ENCODE measurements around the gene CCDC178. TPM values are rescaled to one million over a fixed set of nuclear protein-coding genes. Genes with fewer than 3 reads are reported as not detected.

CCDC178 gene, protein sequence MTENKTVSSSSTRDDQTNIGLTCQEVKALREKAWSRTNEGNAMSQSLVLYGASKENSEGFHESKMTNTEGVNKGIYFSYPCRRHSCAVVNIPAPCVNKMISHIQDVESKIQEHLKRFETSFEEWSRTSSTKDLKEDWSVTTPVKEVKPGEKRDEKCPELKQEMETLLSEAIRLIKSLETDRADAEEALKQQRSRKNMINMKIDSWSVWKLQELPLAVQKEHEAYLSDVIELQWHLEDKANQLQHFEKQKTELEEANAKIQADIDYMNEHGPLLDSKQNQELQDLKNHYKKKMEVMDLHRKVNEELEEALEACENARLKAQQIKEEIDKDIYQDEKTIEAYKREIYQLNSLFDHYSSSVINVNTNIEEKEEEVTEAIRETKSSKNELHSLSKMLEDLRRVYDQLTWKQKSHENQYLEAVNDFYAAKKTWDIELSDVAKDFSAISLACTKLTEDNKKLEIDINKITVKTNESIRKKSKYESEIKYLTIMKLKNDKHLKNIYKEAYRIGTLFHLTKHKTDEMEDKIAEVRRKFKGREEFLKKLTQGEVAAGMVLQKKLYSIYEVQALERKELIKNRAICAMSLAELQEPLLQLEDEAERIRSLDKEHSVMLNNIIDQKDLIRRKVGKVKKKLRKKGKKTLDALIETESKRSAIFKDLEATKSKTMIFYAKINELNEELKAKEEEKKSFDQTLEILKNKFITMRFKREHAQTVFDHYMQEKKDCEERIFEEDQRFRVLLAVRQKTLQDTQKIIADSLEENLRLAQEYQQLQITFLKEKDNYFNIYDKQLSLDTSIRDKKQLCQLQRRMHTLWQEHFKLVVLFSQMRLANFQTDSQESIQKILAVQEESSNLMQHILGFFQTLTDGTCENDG
- not detected for total RNA-seq
- total RNA-seq: 0 reads per million in 2 donors

DNA sequence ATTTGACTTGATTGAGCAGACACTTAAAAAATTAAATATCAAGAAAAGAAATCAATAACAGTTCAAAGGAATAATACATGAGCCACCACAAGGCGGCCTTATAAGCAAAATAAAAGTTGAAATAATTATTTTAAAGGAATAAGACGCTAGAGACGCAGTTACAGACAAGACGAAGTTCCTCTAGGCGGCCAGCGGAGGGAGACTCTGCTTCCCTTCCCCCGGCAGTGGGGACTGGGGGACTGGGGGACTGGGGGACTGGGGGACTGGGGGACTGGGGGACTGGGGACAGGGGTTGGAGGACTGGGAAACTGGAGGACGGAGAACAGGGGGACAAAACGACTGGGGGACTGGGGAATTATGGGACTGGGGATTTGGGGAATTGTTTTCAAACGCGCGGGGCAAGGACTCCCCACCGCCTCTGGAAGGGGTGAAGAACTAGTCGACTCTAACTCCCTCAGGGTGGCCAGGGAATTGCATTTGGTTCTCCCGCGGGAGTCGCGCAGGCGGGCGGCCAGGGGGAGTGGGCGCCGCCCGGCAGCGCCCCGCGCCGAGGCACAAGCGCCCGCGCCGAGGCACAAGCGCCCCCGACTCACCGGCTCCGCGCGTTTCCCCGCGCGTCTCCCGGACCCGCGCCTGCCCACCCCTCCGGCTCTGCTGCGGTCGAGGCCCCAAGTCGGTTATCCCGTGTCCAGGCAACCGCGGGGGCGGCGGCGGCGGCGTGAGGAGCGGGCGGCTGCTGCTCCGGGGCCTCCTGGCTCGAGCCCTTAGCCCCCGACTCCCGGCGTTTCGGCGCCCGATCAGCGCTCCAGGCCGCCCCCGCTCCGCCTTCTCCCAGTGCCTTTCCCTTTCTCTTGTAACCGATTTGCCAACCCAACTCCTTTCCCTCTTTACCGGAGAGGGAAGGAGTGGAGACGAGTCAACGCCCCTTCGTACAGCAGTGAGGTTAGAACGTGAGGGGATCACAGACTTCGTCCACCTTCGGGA, at the start of gene CCDC178:
Gene CCDC178 (minus strand): TSS at position 662 of the 984 bp plus-strand sequence. CDS start 28,633 bp downstream, outside the sequence.
- H3K36me3 Mint-ChIP-seq (ENCODE audit: low read depth): no peaks in the 10 kb centered on the region
- H3K4me3 Mint-ChIP-seq: no peak within 1 kb of the TSS
- peaks cover 2% of the 10 kb centered on the region for H3K9me3 ChIP-seq (ENCODE audit: control insufficient read depth, low read length, poor library complexity, severe bottlenecking)
- no peak for DNase-seq
- no peak within 1 kb of the TSS for H3K27ac Mint-ChIP-seq
- ATAC-seq: no peak
- H3K27me3 Mint-ChIP-seq: peaks cover 7% of the 10 kb centered on the region
- no peaks in the 10 kb centered on the region for H3K4me1 Mint-ChIP-seq

DNA sequence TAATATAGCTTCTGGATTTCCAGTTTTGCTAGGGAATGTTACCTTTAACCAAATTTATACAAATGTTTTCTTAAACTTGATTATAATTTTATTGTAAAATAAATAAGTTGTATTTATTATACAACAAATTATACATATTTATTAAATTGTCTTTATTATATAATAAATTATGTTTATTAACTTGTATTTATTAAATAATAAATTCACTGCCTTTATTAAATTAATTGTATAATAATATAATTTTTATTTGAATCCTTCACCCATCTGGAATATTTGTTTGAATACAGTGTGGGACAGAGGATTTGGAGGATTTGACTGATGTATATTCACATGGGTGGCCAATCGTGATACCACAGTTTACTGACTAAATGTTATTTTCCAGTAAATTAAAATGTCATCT, 43.4 kb upstream of the CCDC178 start:
- H3K36me3 Mint-ChIP-seq (ENCODE audit: low read depth): no peaks in the 10 kb centered on the region
- no peak overlapping the region for H3K4me3 Mint-ChIP-seq

GRCh38 chr18:33472509-33472908, 32.0 kb upstream of the CCDC178 start:
- no peak overlapping the region for H3K4me3 Mint-ChIP-seq
- ATAC-seq: no peak
- DNase-seq: no peak
- no peaks in the 10 kb centered on the region for H3K4me1 Mint-ChIP-seq
- H3K27me3 Mint-ChIP-seq: no peaks in the 10 kb centered on the region
- H3K36me3 Mint-ChIP-seq (ENCODE audit: low read depth): no peaks in the 10 kb centered on the region
- no peaks in the 10 kb centered on the region for H3K9me3 ChIP-seq (ENCODE audit: control insufficient read depth, low read length, poor library complexity, severe bottlenecking)
- H3K27ac Mint-ChIP-seq: no peak overlapping the region

More for the DNA sequence above, 43.4 kb upstream of the CCDC178 start:
- H3K27me3 Mint-ChIP-seq: no peaks in the 10 kb centered on the region
- H3K4me1 Mint-ChIP-seq: no peaks in the 10 kb centered on the region
- DNase-seq (no peak), ATAC-seq (no peak)
- no peak overlapping the region for H3K27ac Mint-ChIP-seq
- no peaks in the 10 kb centered on the region for H3K9me3 ChIP-seq (ENCODE audit: control insufficient read depth, low read length, poor library complexity, severe bottlenecking)

- no peak for DNase-seq
- Mint-ChIP-seq H3K4me3 (no peak overlapping the region), H3K36me3 (ENCODE audit: low read depth) (no peaks in the 10 kb centered on the region), H3K27ac (no peak overlapping the region), H3K27me3 (no peaks in the 10 kb centered on the region), H3K4me1 (no peaks in the 10 kb centered on the region)
- H3K9me3 ChIP-seq (ENCODE audit: control insufficient read depth, low read length, poor library complexity, severe bottlenecking): no peaks in the 10 kb centered on the region
- no peak for ATAC-seq
Measured at GRCh38 chr18:33470216-33470615, 29.7 kb upstream of the CCDC178 start.

DNA sequence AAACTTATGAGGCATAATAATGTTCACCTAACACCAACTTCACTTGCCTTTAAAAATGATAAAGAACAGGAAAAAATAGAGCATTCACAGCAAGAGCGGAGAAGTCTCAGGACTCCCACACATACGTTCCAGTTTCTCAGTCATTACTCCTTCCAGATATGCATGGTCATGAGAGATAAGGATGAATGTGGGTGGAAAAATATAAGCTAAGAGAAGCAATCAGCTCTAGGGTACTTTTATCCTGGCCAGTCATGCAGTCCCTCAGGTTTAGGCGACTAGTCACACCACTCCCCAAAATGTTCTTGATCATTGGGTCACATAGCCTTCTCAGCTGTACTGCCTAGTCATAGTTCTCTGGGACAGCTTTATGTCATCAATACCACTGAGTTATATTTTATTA, 29.2 kb upstream of the CCDC178 start:
- H3K36me3 Mint-ChIP-seq (ENCODE audit: low read depth): no peaks in the 10 kb centered on the region
- ATAC-seq: no peak
- H3K9me3 ChIP-seq (ENCODE audit: control insufficient read depth, low read length, poor library complexity, severe bottlenecking): no peaks in the 10 kb centered on the region
- H3K27ac Mint-ChIP-seq: no peak overlapping the region
- no peak overlapping the region for H3K4me3 Mint-ChIP-seq
- H3K4me1 Mint-ChIP-seq: no peaks in the 10 kb centered on the region
- no peak for DNase-seq
- no peaks in the 10 kb centered on the region for H3K27me3 Mint-ChIP-seq

GRCh38 chr18:33467531-33467930, 27.0 kb upstream of the CCDC178 start:
- Mint-ChIP-seq H3K4me3 (no peak overlapping the region), H3K36me3 (ENCODE audit: low read depth) (no peaks in the 10 kb centered on the region), H3K4me1 (no peaks in the 10 kb centered on the region), H3K27ac (no peak overlapping the region), H3K27me3 (no peaks in the 10 kb centered on the region)
- no peaks in the 10 kb centered on the region for H3K9me3 ChIP-seq (ENCODE audit: control insufficient read depth, low read length, poor library complexity, severe bottlenecking)
- DNase-seq (no peak), ATAC-seq (no peak)

- DNase-seq (no peak), ATAC-seq (no peak)
- H3K9me3 ChIP-seq (ENCODE audit: control insufficient read depth, low read length, poor library complexity, severe bottlenecking): no peaks in the 10 kb centered on the region
- Mint-ChIP-seq H3K27me3 (no peaks in the 10 kb centered on the region), H3K4me3 (no peak overlapping the region), H3K27ac (no peak overlapping the region), H3K36me3 (ENCODE audit: low read depth) (no peaks in the 10 kb centered on the region), H3K4me1 (no peaks in the 10 kb centered on the region)
Measured at GRCh38 chr18:33466822-33467221, 26.3 kb upstream of the CCDC178 start.

GRCh38 chr18:33460681-33461080, 20.2 kb upstream of the CCDC178 start:
- no peaks in the 10 kb centered on the region for H3K9me3 ChIP-seq (ENCODE audit: control insufficient read depth, low read length, poor library complexity, severe bottlenecking)
- H3K27ac Mint-ChIP-seq: no peak overlapping the region
- no peaks in the 10 kb centered on the region for H3K27me3 Mint-ChIP-seq
- H3K36me3 Mint-ChIP-seq (ENCODE audit: low read depth): no peaks in the 10 kb centered on the region
- DNase-seq (no peak), ATAC-seq (no peak)
- no peak overlapping the region for H3K4me3 Mint-ChIP-seq
- no peaks in the 10 kb centered on the region for H3K4me1 Mint-ChIP-seq

DNA sequence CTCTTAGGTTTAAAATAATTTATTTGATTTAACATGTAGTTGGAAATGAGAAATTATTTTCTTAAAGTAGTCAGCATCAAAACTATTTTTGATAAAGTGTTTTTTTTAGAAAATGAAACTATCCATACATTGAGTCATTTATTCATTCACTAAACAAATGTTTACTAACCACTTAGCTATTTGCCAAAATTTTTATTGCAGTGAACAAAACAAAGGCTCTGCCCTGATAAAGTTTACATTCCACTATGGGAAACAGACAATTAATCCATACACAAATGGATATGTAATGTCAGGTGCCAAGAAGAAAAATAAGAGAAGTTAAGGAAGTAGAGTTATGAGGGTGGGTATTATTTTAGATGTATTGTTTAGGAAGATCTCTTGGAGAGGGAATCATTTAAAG, 19.1 kb upstream of the CCDC178 start:
- H3K9me3 ChIP-seq (ENCODE audit: control insufficient read depth, low read length, poor library complexity, severe bottlenecking): no peaks in the 10 kb centered on the region
- DNase-seq (no peak), ATAC-seq (no peak)
- Mint-ChIP-seq H3K36me3 (ENCODE audit: low read depth) (no peaks in the 10 kb centered on the region), H3K27ac (no peak overlapping the region), H3K4me3 (no peak overlapping the region), H3K4me1 (no peaks in the 10 kb centered on the region), H3K27me3 (no peaks in the 10 kb centered on the region)

- no peaks in the 10 kb centered on the region for H3K36me3 Mint-ChIP-seq (ENCODE audit: low read depth)
- H3K27ac Mint-ChIP-seq: no peak overlapping the region
- H3K27me3 Mint-ChIP-seq: no peaks in the 10 kb centered on the region
- H3K9me3 ChIP-seq (ENCODE audit: control insufficient read depth, low read length, poor library complexity, severe bottlenecking): peaks cover under 1% of the 10 kb centered on the region
- H3K4me1 Mint-ChIP-seq: no peaks in the 10 kb centered on the region
- no peak for ATAC-seq
- DNase-seq: no peak
- H3K4me3 Mint-ChIP-seq: no peak overlapping the region
Measured at GRCh38 chr18:33446604-33447003, 6.1 kb upstream of the CCDC178 start.

DNA sequence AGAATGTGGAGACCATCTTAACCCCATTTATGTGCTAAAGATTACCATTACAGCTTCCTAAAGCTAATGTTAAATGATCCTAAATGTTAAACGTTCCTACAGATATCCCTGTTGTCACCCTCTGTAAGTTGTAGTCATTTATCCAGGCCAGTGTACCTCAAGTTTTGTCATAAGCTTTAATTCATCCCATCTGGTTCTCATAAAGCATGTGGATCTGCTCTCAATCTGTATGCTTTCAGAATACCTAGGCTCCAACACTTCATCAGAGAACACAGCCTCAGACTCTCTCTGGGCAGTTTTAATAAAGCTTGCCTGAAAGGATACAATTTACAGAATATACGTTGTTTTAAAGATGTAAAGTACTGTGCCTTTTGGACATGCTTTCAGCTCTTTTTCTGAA, 4.2 kb upstream of the CCDC178 start:
- H3K4me3 Mint-ChIP-seq: no peak overlapping the region
- ATAC-seq (no peak), DNase-seq (no peak)
- peaks cover 2% of the 10 kb centered on the region for H3K9me3 ChIP-seq (ENCODE audit: control insufficient read depth, low read length, poor library complexity, severe bottlenecking)
- no peak overlapping the region for H3K27ac Mint-ChIP-seq
- no peaks in the 10 kb centered on the region for H3K4me1 Mint-ChIP-seq
- peaks cover 7% of the 10 kb centered on the region for H3K27me3 Mint-ChIP-seq
- no peaks in the 10 kb centered on the region for H3K36me3 Mint-ChIP-seq (ENCODE audit: low read depth)

- H3K27me3 Mint-ChIP-seq: no peaks in the 10 kb centered on the region
- ATAC-seq (no peak), DNase-seq (no peak)
- no peaks in the 10 kb centered on the region for H3K4me1 Mint-ChIP-seq
- no peaks in the 10 kb centered on the region for H3K9me3 ChIP-seq (ENCODE audit: control insufficient read depth, low read length, poor library complexity, severe bottlenecking)
- H3K36me3 Mint-ChIP-seq (ENCODE audit: low read depth): no peaks in the 10 kb centered on the region
- no peak overlapping the region for H3K4me3 Mint-ChIP-seq
- no peak overlapping the region for H3K27ac Mint-ChIP-seq
Measured at GRCh38 chr18:33432857-33433256, 7.7 kb downstream of the CCDC178 start.

- no peak for ATAC-seq
- no peaks in the 10 kb centered on the region for H3K36me3 Mint-ChIP-seq (ENCODE audit: low read depth)
- no peak overlapping the region for H3K27ac Mint-ChIP-seq
- H3K27me3 Mint-ChIP-seq: no peaks in the 10 kb centered on the region
- DNase-seq: no peak
- H3K4me3 Mint-ChIP-seq: no peak overlapping the region
- H3K9me3 ChIP-seq (ENCODE audit: control insufficient read depth, low read length, poor library complexity, severe bottlenecking): no peaks in the 10 kb centered on the region
- no peaks in the 10 kb centered on the region for H3K4me1 Mint-ChIP-seq
Measured at GRCh38 chr18:33427549-33427948, 13.0 kb downstream of the CCDC178 start.
